HG03342 (cell line): ENCODE results near the gene GFI1B.

ENCODE experiments used
- ATAC-seq: cut with Tn5 transposase; IDR thresholded peaks from one replicate; pipeline ENCODE4 v1.9.1; 2021; ENCODE audit warnings: mild to moderate bottlenecking, moderate library complexity; ENCODE audit not compliant: unreplicated experiment

Gene GFI1B

GRCh38 chr9:132978451-132979131 is at the start of gene GFI1B:
GFI1B (plus strand) TSS chr9:132978694; CDS start chr9:132986679, 7,985 bp downstream.
- no peak for ATAC-seq

- ATAC-seq, result no peak
Observed at GRCh38 chr9:132931178-132931735, 47.2 kb upstream of the GFI1B start.

DNA sequence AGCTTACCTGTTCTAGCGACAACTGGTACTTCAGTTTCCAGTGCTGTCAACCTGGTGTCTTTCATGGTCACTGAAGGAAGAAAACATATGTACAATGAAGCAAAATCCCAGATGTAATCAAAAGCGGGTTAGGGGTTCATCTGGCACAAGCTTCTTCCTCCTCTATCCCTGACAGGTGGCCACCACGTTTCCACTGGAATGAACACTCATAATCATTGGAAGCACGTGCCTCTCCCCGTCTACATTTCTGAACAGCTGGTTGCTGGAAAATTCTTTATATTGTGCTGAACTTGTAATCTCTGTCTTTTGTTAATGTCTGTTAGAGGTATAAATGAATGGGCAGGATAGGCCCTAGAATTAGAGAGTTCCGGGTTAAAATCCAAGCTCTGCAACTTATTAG is 43.5 kb upstream of the GFI1B start:
- no peak for ATAC-seq

DNA sequence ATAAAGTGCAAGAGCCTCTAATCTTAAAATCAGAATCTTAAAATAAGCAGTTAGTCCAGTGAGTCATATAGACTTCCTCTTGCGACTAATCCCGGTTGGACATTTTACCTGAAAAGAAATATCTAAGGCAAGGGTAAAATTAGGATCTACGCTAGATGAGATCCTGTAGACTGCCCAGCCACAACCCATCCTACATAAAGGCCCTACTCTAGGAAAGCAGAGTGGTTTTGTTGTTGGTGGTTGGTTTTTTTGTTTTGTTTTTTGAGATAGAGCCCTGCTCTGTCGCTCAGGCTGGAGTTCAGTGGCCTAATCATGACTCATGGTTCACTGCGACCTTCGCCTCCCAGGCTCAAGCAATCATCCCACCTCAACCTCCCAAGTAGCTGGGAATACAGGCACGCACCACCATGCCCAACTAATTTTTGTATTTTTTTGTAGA is 41.0 kb upstream of the GFI1B start:
- ATAC-seq, result no peak

GRCh38 chr9:132939169-132939568 is 39.3 kb upstream of the GFI1B start:
- ATAC-seq, result no peak

GRCh38 chr9:132942541-132943182 is 35.8 kb upstream of the GFI1B start:
- ATAC-seq, result no peak

DNA sequence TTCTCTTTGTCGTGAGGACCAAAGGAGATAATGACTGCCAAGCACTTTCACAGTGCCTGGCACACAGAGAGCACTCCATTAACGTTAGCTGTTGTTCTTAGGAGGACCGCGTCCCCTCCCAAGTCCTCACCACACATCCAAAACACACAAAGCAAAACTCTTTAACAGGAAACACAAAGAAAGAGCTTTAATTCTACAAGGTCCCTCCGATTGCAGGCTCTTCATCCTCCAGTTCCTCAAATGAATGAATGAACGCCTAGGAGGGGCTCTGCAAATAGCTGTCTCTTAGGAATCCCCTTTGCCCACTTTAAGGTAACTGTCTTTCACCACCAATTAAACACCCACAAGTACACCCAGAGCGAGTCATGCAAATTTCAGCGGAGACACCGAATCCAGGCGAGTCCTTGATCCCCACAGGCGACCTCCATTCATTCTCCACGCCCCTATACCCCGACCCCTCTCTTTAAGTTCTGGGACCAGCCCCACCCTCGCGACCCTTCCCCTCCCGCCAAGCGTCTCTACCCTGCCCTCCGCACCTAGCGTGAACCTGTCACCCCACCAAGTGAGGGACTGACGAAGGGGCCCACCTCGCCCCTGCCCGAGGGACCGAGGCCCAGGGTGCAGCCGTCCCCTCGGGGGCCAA is 34.7 kb upstream of the GFI1B start:
- ATAC-seq, result peak; percentile 9

DNA sequence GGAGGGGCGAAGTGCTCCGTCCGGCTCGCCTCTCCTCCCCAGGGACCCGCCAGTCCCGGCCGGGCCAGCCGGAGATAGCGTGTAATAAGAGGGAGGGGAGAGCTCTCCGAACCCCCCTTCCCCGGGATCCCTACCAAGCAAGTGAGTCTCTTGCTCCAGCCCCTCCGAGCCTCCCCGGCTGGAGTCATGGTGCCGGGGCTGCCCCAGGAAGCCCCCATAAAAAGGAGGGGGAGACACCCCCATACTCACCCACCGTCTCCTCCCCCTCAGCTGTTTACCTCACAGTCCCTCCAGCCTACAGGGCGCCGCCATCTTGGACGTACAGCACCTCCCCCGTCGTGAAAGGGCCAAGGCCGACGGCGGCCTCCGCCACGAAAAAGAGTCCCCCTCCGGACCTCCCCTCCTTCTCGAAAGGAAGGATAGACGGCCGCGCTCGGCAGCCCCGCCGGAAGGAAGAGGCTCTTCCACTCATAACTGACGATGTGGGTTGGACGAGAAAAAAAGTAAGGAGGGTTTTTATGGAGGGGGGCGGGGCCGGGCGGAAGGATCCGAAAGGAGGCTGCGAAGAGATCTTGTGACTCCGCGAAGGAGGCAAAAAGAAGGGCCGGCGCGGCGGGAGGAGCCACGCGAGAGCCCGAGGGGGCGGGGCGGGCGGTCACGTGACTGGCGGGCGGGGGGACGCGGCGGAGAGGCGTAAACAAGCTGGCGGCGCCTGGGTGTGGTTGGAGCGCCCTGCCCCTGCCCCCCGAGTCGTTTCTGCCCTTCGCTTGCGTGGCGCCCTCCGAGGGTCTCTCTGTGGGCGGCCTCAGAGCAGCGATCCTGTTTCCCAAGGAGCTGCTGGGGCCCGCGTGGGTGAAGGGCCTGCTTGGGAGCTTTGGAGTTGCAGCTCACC is 34.0 kb upstream of the GFI1B start, which contains the start of gene TSC1:
TSC1 (minus strand) TSS at position 323 of the 892 bp plus-strand sequence. CDS start 15,744 bp downstream, outside the sequence.
- peak; percentile 79 for ATAC-seq

DNA sequence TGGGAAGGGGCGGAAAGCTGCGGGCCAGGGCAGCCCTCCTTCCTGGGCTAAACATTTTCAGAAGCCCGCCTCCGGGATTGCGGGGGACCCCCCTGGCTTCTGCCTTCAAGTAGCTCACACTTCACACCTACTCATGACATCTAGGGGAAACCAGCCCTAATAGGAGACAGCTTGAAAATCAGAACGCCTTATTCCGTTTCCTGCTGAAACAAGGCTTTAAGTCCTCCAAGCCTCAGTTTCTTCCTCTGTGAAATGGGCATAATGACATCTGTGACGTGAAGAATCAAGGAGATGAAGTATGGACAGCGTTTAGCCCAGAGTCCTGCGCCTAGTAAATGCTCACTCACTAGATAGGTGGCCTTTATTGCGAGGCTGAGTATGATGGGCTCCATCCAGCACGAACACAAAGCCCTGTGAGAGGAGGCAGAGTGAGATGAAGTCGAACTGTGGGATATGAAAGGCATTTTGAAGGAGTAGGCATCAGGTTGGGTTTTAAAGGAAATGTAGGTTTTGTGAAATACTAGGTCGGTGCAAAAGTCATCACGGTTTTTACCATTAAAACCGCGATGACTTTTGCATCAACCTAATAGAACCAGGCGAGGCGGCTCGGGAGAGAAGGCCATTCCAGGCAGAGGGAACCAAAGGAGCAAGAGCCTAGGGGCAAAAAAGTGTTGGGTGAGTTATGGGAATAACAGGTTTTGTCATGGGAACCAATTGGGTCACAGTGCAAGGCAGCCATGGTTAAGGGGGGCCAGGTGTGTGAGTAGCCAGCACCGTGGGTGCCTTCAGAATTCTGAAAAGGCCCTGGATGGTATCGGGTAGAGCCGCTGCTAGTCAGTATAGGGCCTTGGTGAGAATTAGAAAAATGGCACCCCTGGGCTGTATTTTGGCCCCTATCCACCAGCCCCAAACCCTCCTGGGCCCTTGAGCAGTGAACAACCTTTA is 33.0 kb upstream of the GFI1B start:
- no peak for ATAC-seq

DNA sequence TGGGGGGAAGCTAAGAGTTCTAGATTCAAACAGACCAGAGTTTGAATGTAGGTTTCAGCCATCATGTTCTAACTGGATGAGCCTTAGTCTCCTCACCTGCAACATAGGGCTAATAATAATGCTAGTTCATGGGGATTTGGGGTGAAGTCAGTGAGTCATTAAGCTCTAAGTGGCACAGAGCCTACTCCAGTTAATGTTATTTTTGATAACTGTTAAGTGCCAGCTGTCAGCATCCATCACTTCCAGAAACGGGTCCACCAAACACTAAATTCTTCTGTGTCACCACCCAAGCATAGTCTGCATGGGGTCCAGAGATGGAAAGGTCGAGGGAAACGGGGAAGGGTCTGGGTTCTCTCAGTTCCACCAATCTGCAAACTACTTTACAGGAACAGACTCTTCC is 32.3 kb upstream of the GFI1B start:
- ATAC-seq, result no peak

DNA sequence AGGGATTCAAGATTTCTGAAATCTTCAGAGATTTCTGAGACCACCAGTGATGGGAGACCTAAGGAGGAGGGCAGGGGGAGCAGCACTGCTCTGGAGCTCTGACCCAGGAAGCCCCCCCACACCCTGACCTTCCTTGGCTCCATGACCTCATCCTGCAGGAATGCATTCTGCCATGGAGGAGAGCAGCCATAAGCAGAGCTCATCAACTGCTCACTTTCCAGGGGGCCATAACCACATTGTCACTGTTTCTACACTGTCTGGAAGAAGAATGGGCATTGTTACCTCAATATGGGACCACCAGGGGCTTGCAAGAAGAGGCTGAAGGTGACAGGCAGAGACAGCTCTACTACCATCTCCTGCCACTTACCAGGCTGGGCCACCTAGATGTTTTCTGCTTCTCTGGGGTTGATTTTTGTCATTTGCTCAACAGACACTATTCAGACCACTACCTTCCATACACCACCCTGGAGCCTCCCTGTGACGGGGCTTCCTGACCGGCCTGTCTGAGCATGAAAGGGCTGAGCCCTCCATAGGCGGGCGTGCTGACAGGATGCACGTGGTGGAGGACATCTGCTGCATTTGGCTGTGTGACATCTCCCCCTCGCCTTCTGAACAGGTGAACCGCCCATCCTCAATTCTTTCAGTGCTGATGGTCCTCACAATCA is 31.7 kb upstream of the GFI1B start:
- ATAC-seq, result no peak

DNA sequence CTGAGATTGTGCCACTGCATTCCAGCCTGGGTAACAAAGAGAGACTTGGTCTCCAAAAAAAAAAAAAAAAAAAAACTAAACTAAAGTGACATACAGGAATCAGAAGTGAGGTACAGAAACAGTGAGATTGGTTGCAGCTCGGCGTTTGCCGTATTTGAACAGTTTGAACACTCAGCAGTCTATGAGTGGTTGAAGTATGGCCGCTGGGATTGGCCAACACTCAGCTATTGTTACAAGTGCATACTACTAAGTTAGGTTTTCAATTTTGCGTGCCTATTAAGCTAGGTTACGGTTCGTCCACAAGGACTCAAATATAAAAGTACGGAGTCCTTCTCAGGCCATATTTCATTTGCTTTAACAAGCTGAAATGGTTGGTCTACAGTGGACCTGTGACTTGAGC is 30.7 kb upstream of the GFI1B start:
- no peak for ATAC-seq

GRCh38 chr9:132948482-132949050 is 29.9 kb upstream of the GFI1B start:
- no peak for ATAC-seq

DNA sequence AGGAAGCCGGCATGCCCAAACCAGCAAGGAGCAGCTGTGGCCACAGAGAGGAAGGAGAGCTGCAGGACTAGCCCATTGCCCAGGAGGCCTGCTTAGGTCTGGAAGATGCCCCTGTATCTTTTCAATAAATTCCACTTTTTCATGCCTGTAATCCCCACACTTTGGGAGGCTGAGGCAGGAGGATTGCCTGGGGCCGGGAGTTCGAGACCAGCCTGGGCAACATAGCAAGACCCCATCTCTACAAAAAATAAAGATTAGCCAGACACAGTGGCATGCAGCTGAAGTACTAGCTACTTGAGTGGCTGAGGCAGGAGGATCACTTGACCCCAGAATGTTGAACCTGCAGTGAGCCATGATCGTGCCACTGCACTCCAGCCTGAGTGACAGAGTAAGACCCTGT is 28.8 kb upstream of the GFI1B start:
- no peak for ATAC-seq

DNA sequence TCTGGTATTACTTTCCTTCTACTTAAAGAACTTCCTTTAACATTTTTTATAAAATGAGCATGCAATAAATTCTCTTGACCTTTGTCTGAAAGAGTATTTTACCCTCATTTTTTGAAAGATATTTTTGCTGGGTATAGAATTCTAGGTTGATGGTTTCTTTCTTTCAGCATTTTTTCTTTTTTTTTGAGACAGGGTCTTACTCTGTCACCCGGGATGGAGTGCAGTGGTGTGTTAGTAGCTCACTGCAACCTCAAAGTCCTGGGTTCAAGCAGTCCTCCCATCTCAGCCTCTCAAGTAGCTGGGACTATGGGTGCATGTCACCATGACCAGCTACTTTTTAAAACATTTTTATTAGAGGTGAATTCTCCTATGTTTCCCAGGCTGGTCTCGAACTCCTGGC is 23.4 kb upstream of the GFI1B start:
- ATAC-seq, result no peak

DNA sequence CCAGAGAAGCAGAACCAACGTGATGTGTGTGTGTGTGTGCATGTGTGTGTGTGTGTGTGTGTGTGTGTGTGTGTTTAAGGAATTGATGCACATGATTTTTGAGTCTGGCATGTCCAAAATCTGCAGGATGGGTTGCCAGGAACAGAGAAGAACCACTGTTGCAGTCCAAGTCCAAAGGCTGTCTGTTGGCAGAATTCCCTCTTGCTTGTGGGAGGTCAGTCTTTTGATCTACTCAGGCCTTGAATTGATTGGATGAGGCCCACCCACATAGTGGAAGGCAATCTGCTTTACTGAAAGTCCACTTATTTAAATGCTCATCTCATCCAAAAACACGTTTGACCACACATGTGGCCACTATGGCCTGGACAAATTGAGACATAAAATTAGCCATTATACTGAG is 22.7 kb upstream of the GFI1B start:
- no peak for ATAC-seq

DNA sequence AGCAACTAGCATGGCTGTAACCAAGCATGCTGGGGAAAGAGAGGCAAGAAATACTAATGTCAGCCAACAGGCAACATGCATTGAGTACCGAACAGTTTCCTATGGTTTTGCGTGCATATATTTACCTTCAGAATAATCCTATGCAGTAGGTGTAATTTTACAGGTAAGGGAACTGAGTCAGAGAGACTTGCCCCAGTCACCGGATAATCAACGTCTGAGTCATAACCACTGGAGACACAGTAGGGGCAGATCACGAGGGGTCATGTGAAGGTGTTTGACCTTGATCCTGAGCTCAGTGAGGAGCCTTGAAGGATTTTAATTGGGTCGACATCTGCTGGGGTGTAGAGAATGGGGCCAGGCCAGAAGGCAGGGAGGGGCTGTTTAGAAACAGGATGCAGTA is 20.7 kb upstream of the GFI1B start:
- ATAC-seq, result no peak

GRCh38 chr9:132961002-132961401 is 17.5 kb upstream of the GFI1B start:
- no peak for ATAC-seq

- ATAC-seq, result no peak
Observed at GRCh38 chr9:132965478-132965877, 13.0 kb upstream of the GFI1B start.
